Vagina (tissue), 2 donors: Measurements from ENCODE around the gene CUX1. TPM values are rescaled to one million over a fixed set of nuclear protein-coding genes. Genes with fewer than 3 reads are reported as not detected.

Experiments used
- DNase-seq, 2 donors: peaks; one replicate each; pipeline ENCODE4 v3.0.0-alpha.2; 2017; ENCODE audit errors: extremely low spot score in 2 of 2
- H3K27ac ChIP-seq: fragments of 200-600 bp; sonication (generic); one replicate; pipeline ENCODE4 v1.5.1; 2019
- H3K27me3 ChIP-seq: fragments of 200-600 bp; sonication (generic); one replicate; pipeline ENCODE4 v1.5.1; 2019
- H3K36me3 ChIP-seq, 2 donors: fragments of 200-600 bp; sonication (generic); one replicate each; pipeline ENCODE4 v1.5.1; 2017 to 2019
- H3K4me1 ChIP-seq: fragments of 200-600 bp; sonication (generic); one replicate; pipeline ENCODE4 v1.5.1; 2019
- H3K4me3 ChIP-seq, 2 donors: fragments of 200-600 bp; sonication (generic); 1 replicate in 1 of 2; 2 replicates in 1 of 2; pipeline ENCODE4 v1.5.1; 2016 to 2019
- H3K9me3 ChIP-seq: fragments of 200-600 bp; sonication (generic); one replicate; pipeline ENCODE4 v1.5.1; 2019
- CTCF ChIP-seq, 3 experiments: fragments of 450-650 bp in 2 of 3; fragments of 200-600 bp in 1 of 3; sonication (generic) in 1 of 3; IDR thresholded peaks; one replicate each; pipeline ENCODE4 v1.5.1; 2017 to 2019; ENCODE audit warnings: antibody characterized with exemption in 3 of 3, mild to moderate bottlenecking in 2 of 3, moderate library complexity in 2 of 3
- POLR2A ChIP-seq, 2 donors: fragments of 450-650 bp; IDR thresholded peaks; one replicate each; pipeline ENCODE4 v1.6.1; 2017; ENCODE audit warnings: antibody characterized with exemption in 2 of 2, mild to moderate bottlenecking in 2 of 2, moderate library complexity in 2 of 2
- POLR2AphosphoS5 ChIP-seq, 2 donors: sonication (generic); formaldehyde crosslinking; IDR thresholded peaks; one replicate each; pipeline ENCODE4 v1.9.0; 2017; ENCODE audit warnings: antibody characterized with exemption in 2 of 2, mild to moderate bottlenecking in 2 of 2, low read depth in 1 of 2; ENCODE audit not compliant: insufficient read depth in 1 of 2
- intact Hi-C: fragments of 100-400 bp; cut with DNase I; formaldehyde crosslinking; loops from one replicate; pipeline ENCODE4 v1.15.1; 2023
- total RNA-seq: library from RNA; depleted of rRNA; stranded (reverse); fragments of >200 nt; gene quantifications from one replicate; pipeline ENCODE4 v1.2.3, GENCODE V29; 2016

Gene CUX1
- total RNA-seq, 1 donor from 2014 or later: 65.3 TPM

DNA sequence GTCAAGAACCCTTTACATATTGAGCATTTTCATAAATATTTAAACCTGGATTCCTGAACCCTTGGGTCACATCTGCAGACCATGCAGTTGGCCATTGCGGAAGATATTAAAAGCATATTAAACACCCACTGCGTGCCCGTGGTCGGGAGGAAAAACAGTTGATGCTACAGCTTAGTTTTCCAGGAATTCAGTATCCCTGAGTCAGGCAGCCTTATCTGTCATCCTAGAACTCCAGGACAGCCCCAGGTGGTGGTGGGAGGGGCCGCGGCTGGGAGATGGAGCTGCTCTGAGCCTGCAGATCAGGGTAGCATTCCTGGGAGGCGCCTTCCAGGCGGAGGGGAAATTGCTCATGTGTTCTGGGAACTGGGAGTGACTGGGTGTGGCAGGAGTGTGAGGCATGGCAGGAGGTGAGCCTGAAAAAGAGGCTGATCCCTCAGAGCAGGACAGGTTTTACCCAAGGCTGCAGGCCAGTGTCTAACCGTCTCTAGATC lies 246.3 kb downstream of the CUX1 start:
- H3K4me3 ChIP-seq: no peak overlapping the region
- no peaks in the 10 kb centered on the region for H3K27me3 ChIP-seq
- no peak for DNase-seq
- H3K4me1 ChIP-seq: peaks cover 19% of the 10 kb centered on the region
- H3K36me3 ChIP-seq: no peaks in the 10 kb centered on the region
- H3K9me3 ChIP-seq: no peaks in the 10 kb centered on the region
- H3K27ac ChIP-seq: no peak overlapping the region
- no peak for TF ChIP-seq POLR2A (IDR thresholded peaks at IDR 0.05)
- no peak for TF ChIP-seq CTCF (IDR thresholded peaks at IDR 0.05)
- TF ChIP-seq POLR2AphosphoS5 (IDR thresholded peaks at IDR 0.05; ENCODE audit: insufficient read depth in 1 of 2, low read depth in 1 of 2): no peak
- intact Hi-C loops: no loop called here

GRCh38 chr7:102064361-102065025 lies 247.1 kb downstream of the CUX1 start:
- no peaks in the 10 kb centered on the region for H3K9me3 ChIP-seq
- TF ChIP-seq POLR2A (IDR thresholded peaks at IDR 0.05) (no peak), POLR2AphosphoS5 (IDR thresholded peaks at IDR 0.05; ENCODE audit: insufficient read depth in 1 of 2, low read depth in 1 of 2) (no peak), CTCF (IDR thresholded peaks at IDR 0.05) (no peak)
- H3K27me3 ChIP-seq: no peaks in the 10 kb centered on the region
- H3K36me3 ChIP-seq: no peaks in the 10 kb centered on the region
- H3K4me1 ChIP-seq: peaks cover 19% of the 10 kb centered on the region
- H3K4me3 ChIP-seq: no peak overlapping the region
- H3K27ac ChIP-seq: no peak overlapping the region
- intact Hi-C loops: no loop called here
- no peak for DNase-seq

- peaks cover 0 to 1% of the 10 kb centered on the region in 2 donors for H3K36me3 ChIP-seq
- no peaks in the 10 kb centered on the region for H3K27me3 ChIP-seq
- TF ChIP-seq POLR2A (IDR thresholded peaks at IDR 0.05): no peak
- no peak for TF ChIP-seq CTCF (IDR thresholded peaks at IDR 0.05)
- no peak for TF ChIP-seq POLR2AphosphoS5 (IDR thresholded peaks at IDR 0.05; ENCODE audit: insufficient read depth in 1 of 2, low read depth in 1 of 2)
- intact Hi-C loops: no loop called here
- H3K4me3 ChIP-seq: no peak overlapping the region
- no peaks in the 10 kb centered on the region for H3K9me3 ChIP-seq
- no peak overlapping the region for H3K27ac ChIP-seq
- H3K4me1 ChIP-seq: peaks cover 19% of the 10 kb centered on the region
- no peak for DNase-seq
Measured at GRCh38 chr7:102065226-102065625, 247.8 kb downstream of the CUX1 start.

- Histone ChIP-seq H3K9me3 (no peaks in the 10 kb centered on the region), H3K27me3 (no peaks in the 10 kb centered on the region), H3K4me3 (no peak overlapping the region), H3K36me3 (peaks cover 0 to 13% of the 10 kb centered on the region in 2 donors), H3K27ac (no peak overlapping the region), H3K4me1 (peaks cover 19% of the 10 kb centered on the region)
- no peak for DNase-seq
- intact Hi-C loops: no loop called here
- TF ChIP-seq CTCF (IDR thresholded peaks at IDR 0.05): no peak
Measured at GRCh38 chr7:102066476-102066875, 249.1 kb downstream of the CUX1 start.

DNA sequence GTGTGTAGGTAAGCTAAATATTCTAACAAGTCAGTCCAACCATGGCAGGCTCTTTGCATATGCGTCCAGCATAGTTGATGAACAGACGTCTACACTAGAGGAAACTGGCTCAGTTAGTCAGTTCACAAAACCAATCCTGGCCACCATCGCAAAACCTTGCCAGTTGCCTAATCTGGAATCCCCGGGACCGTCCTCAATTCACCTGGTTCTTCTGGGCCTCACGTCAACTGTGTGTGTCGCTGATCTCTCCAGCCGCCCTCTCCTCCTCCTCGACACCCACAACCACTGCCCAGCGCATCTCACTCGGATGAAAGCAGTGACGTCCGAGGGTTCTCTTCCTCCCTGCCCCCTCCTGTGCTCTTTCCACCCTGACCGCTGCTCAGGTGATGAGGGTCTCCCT lies 251.4 kb downstream of the CUX1 start:
- no peak for TF ChIP-seq POLR2AphosphoS5 (IDR thresholded peaks at IDR 0.05; ENCODE audit: insufficient read depth in 1 of 2, low read depth in 1 of 2)
- no peak for TF ChIP-seq POLR2A (IDR thresholded peaks at IDR 0.05)
- TF ChIP-seq CTCF (IDR thresholded peaks at IDR 0.05): no peak
- Histone ChIP-seq H3K4me3 (no peak overlapping the region), H3K9me3 (no peaks in the 10 kb centered on the region), H3K27ac (no peak overlapping the region), H3K4me1 (peaks cover 9% of the 10 kb centered on the region), H3K36me3 (peaks cover 0 to 19% of the 10 kb centered on the region in 2 donors), H3K27me3 (no peaks in the 10 kb centered on the region)
- no peak for DNase-seq
- intact Hi-C loops: no loop called here
